Measurements from ENCODE around the gene ACYP2. TPM values are rescaled to one million over a fixed set of nuclear protein-coding genes. Genes with fewer than 3 reads are reported as not detected.
"Not testable (repeated sequence)": the region's sequence is repeated elsewhere in the genome, so short reads cannot be mapped to it uniquely, and the experiment has no call there.

Gene ACYP2
- total and polyA plus RNA-seq, 2 donors from 2014 or later: 16.7 to 24.5 TPM

DNA sequence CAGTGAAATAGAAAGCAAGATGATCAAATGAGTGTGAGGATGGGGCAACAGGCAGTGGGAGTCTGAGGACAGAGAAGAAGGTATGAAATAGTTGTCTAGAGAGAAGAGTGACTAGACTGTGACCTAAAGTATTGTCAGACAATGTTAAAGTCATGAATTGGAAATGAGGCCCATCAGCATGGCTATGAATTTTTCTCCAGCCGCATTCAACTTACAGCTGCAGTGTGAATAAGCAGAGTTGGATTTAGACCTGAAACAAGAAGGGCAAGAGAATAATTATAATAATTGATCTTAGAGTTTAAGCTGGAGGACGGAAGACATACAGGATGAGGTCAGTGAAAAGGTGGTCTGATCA is 144.8 kb downstream of the ACYP2 start:
- no peaks in the 10 kb centered on the region for H3K9me3 ChIP-seq (ENCODE audit: control insufficient read depth in 2 of 3, insufficient read depth in 1 of 3, low read length in 3 of 3)
- TF ChIP-seq, protein P1, sequence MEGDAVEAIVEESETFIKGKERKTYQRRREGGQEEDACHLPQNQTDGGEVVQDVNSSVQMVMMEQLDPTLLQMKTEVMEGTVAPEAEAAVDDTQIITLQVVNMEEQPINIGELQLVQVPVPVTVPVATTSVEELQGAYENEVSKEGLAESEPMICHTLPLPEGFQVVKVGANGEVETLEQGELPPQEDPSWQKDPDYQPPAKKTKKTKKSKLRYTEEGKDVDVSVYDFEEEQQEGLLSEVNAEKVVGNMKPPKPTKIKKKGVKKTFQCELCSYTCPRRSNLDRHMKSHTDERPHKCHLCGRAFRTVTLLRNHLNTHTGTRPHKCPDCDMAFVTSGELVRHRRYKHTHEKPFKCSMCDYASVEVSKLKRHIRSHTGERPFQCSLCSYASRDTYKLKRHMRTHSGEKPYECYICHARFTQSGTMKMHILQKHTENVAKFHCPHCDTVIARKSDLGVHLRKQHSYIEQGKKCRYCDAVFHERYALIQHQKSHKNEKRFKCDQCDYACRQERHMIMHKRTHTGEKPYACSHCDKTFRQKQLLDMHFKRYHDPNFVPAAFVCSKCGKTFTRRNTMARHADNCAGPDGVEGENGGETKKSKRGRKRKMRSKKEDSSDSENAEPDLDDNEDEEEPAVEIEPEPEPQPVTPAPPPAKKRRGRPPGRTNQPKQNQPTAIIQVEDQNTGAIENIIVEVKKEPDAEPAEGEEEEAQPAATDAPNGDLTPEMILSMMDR (IDR thresholded peaks at IDR 0.05; ENCODE audit: borderline replicate concordance, extremely low read depth, insufficient read depth): no peak
- H3K4me1 ChIP-seq (ENCODE audit: control insufficient read depth in 2 of 3, insufficient read depth in 2 of 3, low read depth in 1 of 3, low read length in 3 of 3): peaks cover 0 to 3% (median 0%) of the 10 kb centered on the region in 3 donors
- H3K27me3 ChIP-seq (ENCODE audit: control insufficient read depth, insufficient read depth, low read length): no peaks in the 10 kb centered on the region
- no peaks in the 10 kb centered on the region for H3K36me3 ChIP-seq (ENCODE audit: control insufficient read depth in 2 of 3, insufficient read depth in 3 of 3, low read length in 3 of 3)
- FAIRE-seq: no peak
- no peak overlapping the region for H3K9ac ChIP-seq (ENCODE audit: low read length in 3 of 3)
- no peak overlapping the region for H3K27ac ChIP-seq (ENCODE audit: low read depth in 2 of 2, low read length in 2 of 2)
- no peak for DNase-seq
- intact Hi-C loops (cut with DNase I): no loop called here
- H3K4me3 ChIP-seq (ENCODE audit: low read length in 3 of 3): no peak overlapping the region

DNA sequence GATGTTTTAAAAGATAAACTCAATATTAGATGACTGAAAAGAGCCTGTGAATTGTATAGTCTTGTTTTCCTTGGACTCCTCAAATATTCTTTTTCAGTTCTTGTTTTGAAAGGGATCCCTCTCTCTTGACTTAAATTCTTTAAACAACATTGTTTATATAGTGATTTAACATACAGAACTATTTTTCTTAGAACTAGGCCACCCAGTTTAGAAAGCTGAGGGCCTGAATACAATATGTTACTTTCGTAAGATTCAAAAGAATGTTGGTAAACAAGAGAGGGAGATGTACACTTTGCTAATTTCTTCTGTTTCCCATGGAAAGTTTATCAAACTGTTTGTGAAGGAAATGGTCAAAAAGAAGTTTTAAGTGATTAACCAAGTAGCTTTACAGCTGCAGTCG is 146.1 kb downstream of the ACYP2 start:
- Histone ChIP-seq H3K27ac (ENCODE audit: low read depth in 2 of 2, low read length in 2 of 2) (no peak overlapping the region), H3K9ac (ENCODE audit: low read length in 3 of 3) (no peak overlapping the region), H3K4me3 (ENCODE audit: low read length in 3 of 3) (no peak overlapping the region), H3K27me3 (ENCODE audit: control insufficient read depth, insufficient read depth, low read length) (no peaks in the 10 kb centered on the region), H3K9me3 (ENCODE audit: control insufficient read depth in 2 of 3, insufficient read depth in 1 of 3, low read length in 3 of 3) (no peaks in the 10 kb centered on the region), H3K4me1 (ENCODE audit: control insufficient read depth in 2 of 3, insufficient read depth in 2 of 3, low read depth in 1 of 3, low read length in 3 of 3) (peaks cover 0 to 3% (median 0%) of the 10 kb centered on the region in 3 donors), H3K36me3 (ENCODE audit: control insufficient read depth in 2 of 3, insufficient read depth in 3 of 3, low read length in 3 of 3) (no peaks in the 10 kb centered on the region)
- no peak for FAIRE-seq
- DNase-seq: peak in 1 of 5 donors; percentile 15
- TF ChIP-seq, protein P1 (IDR thresholded peaks at IDR 0.05; ENCODE audit: borderline replicate concordance, extremely low read depth, insufficient read depth): no peak
- intact Hi-C loops (cut with DNase I): no loop called here

DNA sequence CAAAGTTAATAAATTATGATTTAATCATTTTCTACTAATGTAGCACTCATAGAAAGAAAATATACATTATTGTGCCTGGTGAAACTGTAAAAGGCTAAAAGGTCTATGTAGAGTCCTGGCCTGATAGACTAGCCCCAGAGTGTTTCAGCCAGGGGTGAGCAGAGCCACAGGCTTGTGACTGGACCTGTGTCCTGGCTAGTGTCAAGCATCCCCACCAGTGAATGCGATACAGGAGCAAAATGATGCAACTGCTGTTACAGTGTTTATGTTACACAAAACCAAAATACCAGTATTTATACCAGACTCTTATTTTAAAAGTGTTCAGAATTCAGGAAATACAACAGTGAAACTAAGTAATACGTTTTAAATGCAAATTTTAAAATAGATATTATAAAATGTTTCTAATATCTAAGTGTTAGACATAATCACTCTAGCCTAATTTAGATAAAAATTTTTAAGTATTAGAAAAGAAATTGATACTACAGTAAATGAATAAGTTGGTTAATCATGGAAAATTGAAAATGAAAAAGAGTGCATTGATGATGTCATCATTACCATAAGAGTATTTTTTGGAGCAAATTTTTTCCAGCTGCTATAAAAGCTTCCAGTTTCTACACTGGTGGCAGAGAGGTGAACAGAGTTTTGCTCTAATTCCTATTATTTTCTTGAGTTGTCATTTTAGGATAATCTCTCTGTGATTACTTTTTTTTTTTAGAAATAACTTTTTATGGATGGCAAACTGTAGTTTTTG is 146.8 kb downstream of the ACYP2 start:
- Histone ChIP-seq H3K27ac (ENCODE audit: low read depth in 2 of 2, low read length in 2 of 2) (no peak overlapping the region), H3K36me3 (ENCODE audit: control insufficient read depth in 2 of 3, insufficient read depth in 3 of 3, low read length in 3 of 3) (no peaks in the 10 kb centered on the region), H3K9ac (ENCODE audit: low read length in 3 of 3) (no peak overlapping the region), H3K4me1 (ENCODE audit: control insufficient read depth in 2 of 3, insufficient read depth in 2 of 3, low read depth in 1 of 3, low read length in 3 of 3) (peaks cover 0 to 3% (median 0%) of the 10 kb centered on the region in 3 donors), H3K4me3 (ENCODE audit: low read length in 3 of 3) (no peak overlapping the region), H3K9me3 (ENCODE audit: control insufficient read depth in 2 of 3, insufficient read depth in 1 of 3, low read length in 3 of 3) (no peaks in the 10 kb centered on the region), H3K27me3 (ENCODE audit: control insufficient read depth, insufficient read depth, low read length) (no peaks in the 10 kb centered on the region)
- intact Hi-C loops (cut with DNase I): no loop called here
- TF ChIP-seq, protein P1 (IDR thresholded peaks at IDR 0.05; ENCODE audit: borderline replicate concordance, extremely low read depth, insufficient read depth): no peak
- no peak for DNase-seq
- peak; percentile 33 for FAIRE-seq

DNA sequence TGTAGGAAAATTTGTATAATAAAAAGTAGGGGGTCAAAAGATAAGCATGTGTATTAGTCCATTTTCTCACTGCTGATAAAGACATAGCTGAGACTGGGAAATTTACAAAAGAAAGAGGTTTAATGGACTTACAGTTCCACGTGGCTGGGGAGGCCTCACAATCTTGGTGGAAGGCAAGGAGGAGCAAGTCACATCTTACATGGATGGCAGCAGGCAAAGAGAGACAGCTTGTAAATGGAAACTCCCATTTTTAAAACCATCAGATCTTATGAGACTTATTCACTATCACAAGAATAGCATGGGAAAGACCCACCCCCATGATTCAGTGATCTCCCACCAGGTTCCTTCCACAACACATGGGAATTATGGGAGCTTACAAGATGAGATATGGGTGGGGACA is 149.7 kb downstream of the ACYP2 start:
- H3K4me1 ChIP-seq (ENCODE audit: control insufficient read depth in 2 of 3, insufficient read depth in 2 of 3, low read depth in 1 of 3, low read length in 3 of 3); FAIRE-seq; intact Hi-C loops (cut with DNase I); H3K27ac ChIP-seq (ENCODE audit: low read depth in 2 of 2, low read length in 2 of 2); H3K4me3 ChIP-seq (ENCODE audit: low read length in 3 of 3); DNase-seq; H3K9ac ChIP-seq (ENCODE audit: low read length in 3 of 3); H3K36me3 ChIP-seq (ENCODE audit: control insufficient read depth in 2 of 3, insufficient read depth in 3 of 3, low read length in 3 of 3); H3K9me3 ChIP-seq (ENCODE audit: control insufficient read depth in 2 of 3, insufficient read depth in 1 of 3, low read length in 3 of 3); H3K27me3 ChIP-seq (ENCODE audit: control insufficient read depth, insufficient read depth, low read length): not testable (repeated sequence)
